IMR-90 (cell line): ENCODE results near the gene HLA-C. TPM values are rescaled to one million over a fixed set of nuclear protein-coding genes. Genes with fewer than 3 reads are reported as not detected.

Experiments
- ATAC-seq: fragments of 200-7000 bp; cut with Tn5 transposase; 2 replicates; pipeline ENCODE4 v1.9.1; 2020; ENCODE audit warnings: low read depth, mild to moderate bottlenecking, moderate library complexity
- BruUV-seq: library from RNA; stranded (reverse); fragments of 400-500 nt; replicated peaks from 2 replicates; lab custom pipeline; 2021; lab: Mats Ljungman, UMichigan
- CTCF ChIA-PET: fragments of 300-600 bp; formaldehyde crosslinking; extraction: SDS; loops from one replicate; lab custom pipeline; 2021; ENCODE audit warnings: antibody characterized with exemption; lab: Yijun Ruan, JAX
- POLR2A ChIA-PET: fragments of 300-600 bp; sonication (Branson Sonifier 250); formaldehyde crosslinking; loops from one replicate; lab custom pipeline; 2022; ENCODE audit warnings: antibody characterized with exemption; ENCODE audit not compliant: unreplicated experiment; lab: Charles Lee
- DNase-seq: peaks from one replicate; pipeline ENCODE4 v3.0.0; 2013
- H2AFZ ChIP-seq: replicated peaks from 2 replicates; pipeline ENCODE3; 2013; ENCODE audit warnings: low read length, mild to moderate bottlenecking; ENCODE audit not compliant: poor library complexity
- H2AK5ac ChIP-seq: 2 replicates; pipeline ENCODE4 v1.6.1; 2013; ENCODE audit warnings: low read depth, low read length, inconsistent platforms
- H2AK9ac ChIP-seq: replicated peaks from 2 replicates; pipeline ENCODE3; 2013; ENCODE audit warnings: mild to moderate bottlenecking, low read depth, low read length, moderate library complexity; ENCODE audit not compliant: poor library complexity
- H2BK120ac ChIP-seq: 2 replicates; pipeline ENCODE4 v1.6.1; 2013; ENCODE audit warnings: low read depth, low read length, inconsistent platforms
- H2BK15ac ChIP-seq: 3 replicates; pipeline ENCODE4 v1.6.1; 2013; ENCODE audit warnings: low read depth, low read length, inconsistent platforms
- H2BK20ac ChIP-seq: 2 replicates; pipeline ENCODE4 v1.6.1; 2013; ENCODE audit warnings: low read depth, mild to moderate bottlenecking, inconsistent platforms, low read length, moderate library complexity
- H2BK5ac ChIP-seq: 2 replicates; pipeline ENCODE4 v1.6.1; 2013; ENCODE audit warnings: mild to moderate bottlenecking, low read depth, low read length, inconsistent platforms; ENCODE audit not compliant: poor library complexity, severe bottlenecking
- H3K14ac ChIP-seq: replicated peaks from 2 replicates; pipeline ENCODE4 v1.6.1; 2013; ENCODE audit warnings: low read depth, low read length, inconsistent platforms
- H3K18ac ChIP-seq: 2 replicates; pipeline ENCODE4 v1.6.1; 2013; ENCODE audit warnings: low read depth, low read length, control low read depth
- H3K23ac ChIP-seq: 2 replicates; pipeline ENCODE4 v1.6.1; 2013; ENCODE audit warnings: low read depth, low read length, inconsistent platforms
- H3K27ac ChIP-seq: 2 replicates; pipeline ENCODE4 v1.5.1; 2013; ENCODE audit warnings: mild to moderate bottlenecking, control low read depth, low read length; ENCODE audit not compliant: insufficient read depth
- H3K27me3 ChIP-seq: 2 replicates; pipeline ENCODE4 v1.6.1; 2013; ENCODE audit warnings: low read length; ENCODE audit not compliant: control insufficient read depth, insufficient read depth
- H3K36me3 ChIP-seq: 2 replicates; pipeline ENCODE4 v1.6.1; 2013; ENCODE audit warnings: low read length, mixed read lengths; ENCODE audit not compliant: control insufficient read depth, insufficient read depth
- H3K4ac ChIP-seq: 2 replicates; pipeline ENCODE4 v1.6.1; 2013; ENCODE audit warnings: low read depth, low read length, inconsistent platforms
- H3K4me1 ChIP-seq: 2 replicates; pipeline ENCODE4 v1.6.1; 2013; ENCODE audit warnings: low read length, mixed read lengths; ENCODE audit not compliant: control insufficient read depth, insufficient read depth
- H3K4me2 ChIP-seq: 2 replicates; pipeline ENCODE4 v1.6.1; 2013; ENCODE audit warnings: low read depth, mild to moderate bottlenecking, control low read depth, low read length, moderate library complexity
- H3K4me3 ChIP-seq: 2 replicates; pipeline ENCODE4 v1.5.1; 2013; ENCODE audit warnings: low read depth, mild to moderate bottlenecking, control low read depth, low read length, moderate library complexity; ENCODE audit not compliant: insufficient read depth
- H3K56ac ChIP-seq: 2 replicates; pipeline ENCODE4 v1.6.1; 2013; ENCODE audit warnings: low read length, inconsistent platforms; ENCODE audit not compliant: insufficient read depth; ENCODE audit errors: extremely low read depth
- H3K79me1 ChIP-seq, 2 experiments: 2 replicates each; pipeline ENCODE4 v1.6.1; 2013; ENCODE audit warnings: low read length in 2 of 2, inconsistent platforms in 1 of 2, low read depth in 1 of 2
- H3K9ac ChIP-seq: 2 replicates; pipeline ENCODE4 v1.6.1; 2013; ENCODE audit warnings: low read depth, low read length, control low read depth
- H3K9me1 ChIP-seq: 2 replicates; pipeline ENCODE4 v1.6.1; 2013; ENCODE audit warnings: low read length, inconsistent platforms; ENCODE audit not compliant: insufficient read depth
- H3K9me3 ChIP-seq: 2 replicates; pipeline ENCODE4 v1.6.1; 2013; ENCODE audit warnings: low read length; ENCODE audit not compliant: control insufficient read depth, insufficient read depth
- H4K20me1 ChIP-seq: 2 replicates; pipeline ENCODE4 v1.6.1; 2013; ENCODE audit warnings: low read length, inconsistent platforms; ENCODE audit not compliant: insufficient read depth
- H4K5ac ChIP-seq: 2 replicates; pipeline ENCODE4 v1.6.1; 2013; ENCODE audit warnings: mild to moderate bottlenecking, low read depth, low read length, control low read depth
- H4K8ac ChIP-seq, 2 experiments: 2 replicates each; pipeline ENCODE4 v1.6.1; 2013; ENCODE audit warnings: low read depth in 2 of 2, low read length in 2 of 2, control low read depth in 1 of 2, inconsistent platforms in 1 of 2
- H4K91ac ChIP-seq: 2 replicates; pipeline ENCODE4 v1.6.1; 2013; ENCODE audit warnings: low read depth, low read length, inconsistent platforms; ENCODE audit not compliant: insufficient read depth
- ELK1 ChIP-seq: fragments of 150-350 bp; IDR thresholded peaks from 2 replicates; pipeline ENCODE4 v1.6.1; 2016; ENCODE audit warnings: low read depth, mild to moderate bottlenecking, low read length, moderate library complexity, borderline replicate concordance
- FOS ChIP-seq: fragments of 150-350 bp; IDR thresholded peaks from 2 replicates; pipeline ENCODE4 v1.6.1; 2016; ENCODE audit warnings: low read depth, low read length
- WGBS, 2 experiments: methylation state at CpG; one replicate each; pipeline versions ENCODE4 v1.1.5 to v1.1.7; 2013; ENCODE audit warnings: missing lambda C conversion rate in 2 of 2; ENCODE audit not compliant: insufficient read length in 1 of 2; ENCODE audit errors: extremely low coverage in 2 of 2; 5-methylcytosine and 5-hydroxymethylcytosine counted together
- dilution Hi-C: fragments of 300-500 bp; cut with HindIII; formaldehyde crosslinking; loops from one replicate; pipeline ENCODE4 v1.14.3; 2018; ENCODE audit warnings: low sequenced_read_pairs; ENCODE audit not compliant: unreplicated experiment
- in situ Hi-C: fragments of 300-500 bp; cut with MboI; formaldehyde crosslinking; loops from 3 replicates; pipeline ENCODE4 v1.14.3; 2019; ENCODE audit warnings: low sequenced_read_pairs, inconsistent platforms, mixed read lengths
- intact Hi-C: fragments of 100-400 bp; cut with micrococcal nuclease; formaldehyde crosslinking; loops from 2 replicates; pipeline ENCODE4 v1.10.0; 2022
- polyA plus RNA-seq, 3 experiments: library from polyadenylated mRNA; depleted of rRNA; stranded (reverse); fragments of >200 nt; gene quantifications; 2 replicates each; pipeline ENCODE4 v1.2.3, GENCODE V29; 2012; ENCODE audit warnings: low replicate concordance in 1 of 3
- total RNA-seq: library from RNA; depleted of rRNA; stranded (reverse); fragments of >200 nt; gene quantifications from 2 replicates; pipeline ENCODE4 v1.2.3, GENCODE V29; 2012

The HLA-C gene
- total and polyA plus RNA-seq, 2 of the 4 experiments (the other 2 are of a cell fraction): 8.8 to 87.3 TPM

- in situ Hi-C loops: no loop called here
- Histone ChIP-seq H3K9me1 (no peaks in the 10 kb centered on the region), H2BK120ac (no peak overlapping the region), H3K9ac (no peak overlapping the region), H3K27ac (no peak overlapping the region), H2AK5ac (no peak overlapping the region), H2BK15ac (no peak overlapping the region), H4K91ac (no peak overlapping the region), H3K23ac (no peak overlapping the region), H2BK5ac (no peak overlapping the region), H3K4me3 (no peak overlapping the region), H4K8ac (no peak overlapping the region), H3K27me3 (peaks cover 7% of the 10 kb centered on the region), H3K14ac (no peak overlapping the region), H4K20me1 (no peaks in the 10 kb centered on the region), H3K4ac (no peak overlapping the region), H2AFZ (no peak overlapping the region), H2AK9ac (no peak overlapping the region), H3K4me2 (no peak overlapping the region), H3K18ac (no peak overlapping the region), H3K9me3 (no peaks in the 10 kb centered on the region), H4K5ac (no peak overlapping the region), H3K79me1 (no peaks in the 10 kb centered on the region), H3K56ac (no peak overlapping the region), H2BK20ac (no peak overlapping the region), H3K4me1 (no peaks in the 10 kb centered on the region), H3K36me3 (no peaks in the 10 kb centered on the region)
- dilution Hi-C loops: no loop called here
- intact Hi-C loops: no loop called here
- DNase-seq (no peak), ATAC-seq (no peak)
- no peak for TF ChIP-seq ELK1
- TF ChIP-seq FOS: no peak
- no CpG with 5 or more reads among the region's 3 CpGs for WGBS, 2 experiments
- BruUV-seq: no TSS peak
- CTCF ChIA-PET: no interaction called here
- POLR2A ChIA-PET: no interaction called here
These were observed 28.1 kb upstream of the HLA-C start for GRCh38 chr6:31299947-31300346.
